K562 (cell line): Measurements from ENCODE around the gene DCAF15. TPM values are rescaled to one million over a fixed set of nuclear protein-coding genes. Genes with fewer than 3 reads are reported as not detected.

ENCODE experiments used
- ATAC-seq: fragments of 200-7000 bp; cut with Tn5 transposase; 3 replicates; pipeline ENCODE4 v1.9.1; 2020; ENCODE audit warnings: moderate library complexity
- BruUV-seq: library from RNA; stranded (reverse); fragments of 400-500 nt; replicated peaks from 2 replicates; lab custom pipeline; 2021; lab: Mats Ljungman, UMichigan
- CTCF ChIA-PET: fragments of 300-600 bp; formaldehyde crosslinking; extraction: SDS; loops from one replicate; lab custom pipeline; 2021; ENCODE audit warnings: low intra/inter-chr PET ratio; lab: Yijun Ruan, JAX
- POLR2A ChIA-PET: fragments of 300-600, 350-650 bp; sonication (Branson Sonifier 250); formaldehyde crosslinking; extraction: SDS; loops from one replicate; lab custom pipeline; 2021; ENCODE audit warnings: antibody characterized with exemption, inconsistent platforms; lab: Yijun Ruan, JAX
- DNase-seq, 4 experiments: peaks; one replicate each; pipeline versions ENCODE4 v3.0.0 to v3.0.0-alpha.2; 2011 to 2018; ENCODE audit warnings: low spot score in 3 of 4, mixed read lengths in 3 of 4; ENCODE audit errors: extremely low read depth in 1 of 4
- FAIRE-seq: peaks from 2 replicates; lab custom pipeline; 2011; peaks lifted over from hg19 to GRCh38; lab: Jason Lieb, UNC
- H2AFZ ChIP-seq: 2 replicates; pipeline ENCODE4 v1.6.0; 2011; ENCODE audit warnings: low read depth, low read length, control low read depth, inconsistent platforms
- H3K27ac ChIP-seq: fragments of 200-600 bp; 3 replicates; pipeline ENCODE4 v1.8.0; 2011; ENCODE audit warnings: low read depth, mild to moderate bottlenecking, control low read depth, inconsistent platforms, low read length, moderate library complexity, mixed read lengths; ENCODE audit errors: extremely low read depth
- H3K27me3 ChIP-seq, 2 experiments: fragments of 300-600 bp in 1 of 2; 2 replicates in 1 of 2; 3 replicates in 1 of 2; pipeline versions ENCODE4 v1.6.0 to v1.8.0; 2011; ENCODE audit warnings: inconsistent platforms in 2 of 2, low read length in 2 of 2, mild to moderate bottlenecking in 1 of 2, mixed read lengths in 1 of 2, moderate library complexity in 1 of 2; ENCODE audit not compliant: control insufficient read depth in 2 of 2, insufficient read depth in 2 of 2
- H3K36me3 ChIP-seq: fragments of 300-600 bp; 3 replicates; pipeline ENCODE4 v1.8.0; 2011; ENCODE audit warnings: mild to moderate bottlenecking, low read length, inconsistent platforms; ENCODE audit not compliant: control insufficient read depth, insufficient read depth
- H3K4me1 ChIP-seq, 2 experiments: fragments of 200-600 bp in 1 of 2; replicated peaks in 1 of 2; 2 replicates in 1 of 2; 3 replicates in 1 of 2; pipeline versions ENCODE4 v1.5.1 to v1.8.0; 2011; ENCODE audit warnings: inconsistent platforms in 2 of 2, low read length in 2 of 2, mild to moderate bottlenecking in 1 of 2, mixed read lengths in 1 of 2, moderate library complexity in 1 of 2; ENCODE audit not compliant: control insufficient read depth in 2 of 2, insufficient read depth in 2 of 2
- H3K4me2 ChIP-seq: 2 replicates; pipeline ENCODE4 v1.6.1; 2011; ENCODE audit warnings: low read length, control low read depth, inconsistent platforms, mixed read lengths; ENCODE audit not compliant: insufficient read depth
- H3K4me3 ChIP-seq: fragments of 200-600 bp; sonication (generic), shearing (Covaris generic); 2 replicates; pipeline ENCODE4 v1.5.1; 2016; ENCODE audit warnings: control low read depth, inconsistent platforms
- H3K79me2 ChIP-seq: fragments of 200-600 bp; 3 replicates; pipeline ENCODE4 v1.8.0; 2011; ENCODE audit warnings: low read length, inconsistent platforms; ENCODE audit not compliant: control insufficient read depth, insufficient read depth
- H3K9ac ChIP-seq, 2 experiments: 2 replicates each; pipeline versions ENCODE4 v1.6.0 to v1.6.1; 2011; ENCODE audit warnings: low read depth in 2 of 2, low read length in 2 of 2, control low read depth in 1 of 2, inconsistent platforms in 1 of 2, mild to moderate bottlenecking in 1 of 2, mixed read lengths in 1 of 2; ENCODE audit not compliant: insufficient read depth in 1 of 2
- H3K9me1 ChIP-seq: one replicate; pipeline ENCODE4 v1.6.0; 2011; ENCODE audit warnings: inconsistent platforms, mild to moderate bottlenecking, low read length, moderate library complexity; ENCODE audit not compliant: control insufficient read depth, insufficient read depth
- H3K9me3 ChIP-seq: replicated peaks from 2 replicates; pipeline ENCODE4 v1.5.1; 2011; ENCODE audit warnings: low read depth, low read length, inconsistent platforms; ENCODE audit not compliant: control insufficient read depth, insufficient read depth
- H4K20me1 ChIP-seq: replicated peaks from 2 replicates; pipeline ENCODE4 v1.6.1; 2011; ENCODE audit warnings: low read length, inconsistent platforms, mixed read lengths; ENCODE audit not compliant: control insufficient read depth, insufficient read depth
- CCNT2 ChIP-seq: IDR thresholded peaks from 2 replicates; pipeline ENCODE4 v1.6.1; 2011; ENCODE audit warnings: borderline replicate concordance, low read depth, mild to moderate bottlenecking, moderate library complexity, mixed read lengths, low read length; ENCODE audit not compliant: insufficient read length; ENCODE audit errors: extremely low read depth
- EZH2 ChIP-seq: IDR thresholded peaks from 2 replicates; pipeline ENCODE4 v1.6.1; 2012; ENCODE audit warnings: low read depth, mild to moderate bottlenecking, inconsistent platforms, low read length, borderline replicate concordance
- HIVEP1 ChIP-seq: fragments of 250-450 bp; sonication (Bioruptor Pico); IDR thresholded peaks from 2 replicates; pipeline ENCODE4 v1.4.0; 2020; ENCODE audit warnings: mild to moderate bottlenecking
- KAT8 ChIP-seq: fragments of 450-650 bp; IDR thresholded peaks from 2 replicates; pipeline ENCODE4 v1.6.1; 2016; ENCODE audit warnings: low read depth, mild to moderate bottlenecking
- MAX ChIP-seq: sonication (generic); formaldehyde crosslinking; IDR thresholded peaks from 2 replicates; pipeline ENCODE4 v1.9.0; 2022; ENCODE audit warnings: mild to moderate bottlenecking, missing genetic modification reagents
- MTA1 ChIP-seq: fragments of 450-650 bp; IDR thresholded peaks from 2 replicates; pipeline ENCODE4 v1.6.1; 2017; ENCODE audit warnings: borderline replicate concordance
- SAP30 ChIP-seq: fragments of 200-600 bp; sonication (generic); IDR thresholded peaks from 2 replicates; pipeline ENCODE4 v1.6.1; 2012; ENCODE audit warnings: borderline replicate concordance, low read depth, mild to moderate bottlenecking, moderate library complexity, low read length, control low read depth, inconsistent platforms; ENCODE audit not compliant: insufficient read depth, poor library complexity, severe bottlenecking
- SPI1 ChIP-seq: IDR thresholded peaks from 2 replicates; pipeline ENCODE4 v1.6.1; 2011; ENCODE audit warnings: low read depth, low read length, control low read depth, borderline replicate concordance
- SRSF3 ChIP-seq: fragments of 200-400 bp; formaldehyde crosslinking; IDR thresholded peaks from 2 replicates; pipeline ENCODE4 v1.6.1; 2016; ENCODE audit warnings: mild to moderate bottlenecking, low read length, moderate library complexity; ENCODE audit not compliant: insufficient read depth
- XRCC5 ChIP-seq: fragments of 200-400 bp; formaldehyde crosslinking; IDR thresholded peaks from 2 replicates; pipeline ENCODE4 v1.6.1; 2017; ENCODE audit warnings: low read depth, mild to moderate bottlenecking, low read length
- ZBTB34 ChIP-seq: fragments of 250-450 bp; sonication (Bioruptor Pico); IDR thresholded peaks from 2 replicates; pipeline ENCODE4 v1.8.0; 2021; ENCODE audit warnings: mild to moderate bottlenecking, moderate library complexity
- ZNF197 ChIP-seq: fragments of 200-800 bp; sonication (Bioruptor generic); IDR thresholded peaks from 2 replicates; pipeline ENCODE4 v1.6.1; 2016; ENCODE audit warnings: low read depth, missing genetic modification characterization, missing compliant biosample characterization
- ZNF217 ChIP-seq: sonication (generic); formaldehyde crosslinking; IDR thresholded peaks from 2 replicates; pipeline ENCODE4 v1.8.0; 2022; ENCODE audit warnings: mild to moderate bottlenecking, missing genetic modification reagents
- ZNF263 ChIP-seq: sonication (generic); formaldehyde crosslinking; IDR thresholded peaks from 2 replicates; pipeline ENCODE4 v1.8.0; 2022; ENCODE audit warnings: mild to moderate bottlenecking, missing genetic modification reagents, borderline replicate concordance
- ZNF699 ChIP-seq: fragments of 250-450 bp; sonication (Bioruptor Pico); IDR thresholded peaks from 2 replicates; pipeline ENCODE4 v1.8.0; 2021; ENCODE audit warnings: mild to moderate bottlenecking, moderate library complexity; ENCODE audit not compliant: insufficient replicate concordance
- WGBS: fragments of 100-300 bp; shearing (Covaris generic); methylation state at CpG from one replicate; pipeline ENCODE4 v1.1.6; 2016; ENCODE audit warnings: low coverage, mixed read lengths; ENCODE audit not compliant: insufficient coverage; ENCODE audit errors: missing lambda C conversion rate; 5-methylcytosine and 5-hydroxymethylcytosine counted together
- in situ Hi-C: fragments of 300-500 bp; cut with MboI; formaldehyde crosslinking; loops from 4 replicates; pipeline ENCODE4 v1.15.0; 2018; ENCODE audit warnings: inconsistent platforms, mixed read lengths
- intact Hi-C: fragments of 100-400 bp; cut with micrococcal nuclease; formaldehyde crosslinking; loops from 2 replicates; pipeline ENCODE4 v1.14.2; 2022
- polyA plus RNA-seq, 8 experiments: library from polyadenylated mRNA; depleted of rRNA in 4 of 8; stranded (reverse) in 5 of 8; unstranded in 3 of 8; fragments of >200 nt; fragmentation: Nextera tagmentation in 2 of 8; fragmentation: Illumina TruSeq in 1 of 8; extraction: Ambion mirVana in 2 of 8; extraction: Trizol in 1 of 8; gene quantifications; 2 replicates each; pipeline versions ENCODE4 v1.2.1 to v1.2.3, GENCODE V29; 2011 to 2014; ENCODE audit warnings: inconsistent platforms in 1 of 8, missing spikeins in 1 of 8
- total RNA-seq, 7 experiments: library from RNA; depleted of rRNA in 6 of 7; stranded (reverse); fragments of >200 nt in 6 of 7; fragmentation: Illumina TruSeq in 2 of 7; extraction: Trizol in 2 of 7; gene quantifications; 2 replicates each; pipeline versions ENCODE4 v1.2.1 to v1.2.3, GENCODE V29; 2011 to 2021; ENCODE audit warnings: low replicate concordance in 1 of 7

Gene DCAF15
- total and polyA plus RNA-seq, 9 of the 15 experiments (the other 6 are each of a cell fraction or from before 2014, with no cell fraction given) = 0.17 to 68.5 (median 27.7) TPM

GRCh38 chr19:13906521-13906904 is 45.8 kb upstream of the DCAF15 start (continued):
- TF ChIP-seq MAX (CRISPR knock-in tag) = no peak
- TF ChIP-seq ZNF217 (CRISPR knock-in tag) = 0 out of 2 replicates have a peak, but pooled peaks have one; percentile 43
- no peak for TF ChIP-seq EZH2
- TF ChIP-seq SAP30 = peak; percentile 25
- TF ChIP-seq ZNF263 (CRISPR knock-in tag) = no peak
- TF ChIP-seq HIVEP1 (CRISPR knock-in tag) = no peak
- no peak for TF ChIP-seq ZNF197

GRCh38 chr19:13906910-13907309 is 45.4 kb upstream of the DCAF15 start:
- intact Hi-C loops = no loop called here
- 63% methylated on average over 5 of the region's 5 CpGs for WGBS
- TF ChIP-seq ZNF699 (CRISPR knock-in tag) (no peak), SRSF3 (no peak), XRCC5 (no peak), CCNT2 (no peak), KAT8 (no peak), SPI1 (no peak), MTA1 (no peak), HIVEP1 (CRISPR knock-in tag) (no peak), ZBTB34 (no peak)

More at GRCh38 chr19:13906910-13907309, 45.4 kb upstream of the DCAF15 start:
- TSS peak; percentile 76 for BruUV-seq
- in situ Hi-C loops = no loop called here
- CTCF ChIA-PET = no interaction called here
- ATAC-seq (no peak), FAIRE-seq (peak; percentile 75), DNase-seq (no peak)
- Histone ChIP-seq H3K4me1 (peaks cover 10 to 21% of the 10 kb centered on the region in 2 experiments), H3K4me3 (peak overlapping the region; percentile 67), H2AFZ (peak overlapping the region; percentile 98), H3K9me3 (no peaks in the 10 kb centered on the region), H3K27me3 (no peaks in the 10 kb centered on the region), H3K4me2 (peak overlapping the region; percentile 75), H3K9me1 (no peaks in the 10 kb centered on the region), H3K79me2 (peaks cover 22% of the 10 kb centered on the region), H3K36me3 (peaks cover 13% of the 10 kb centered on the region; the same call in 2 of the 3 replicates), H3K9ac (peak overlapping the region; percentile 79 to 94), H3K27ac (peak overlapping the region; percentile 76; the same call in 2 of the 3 replicates), H4K20me1 (no peaks in the 10 kb centered on the region)
- POLR2A ChIA-PET = interaction anchor here (0.7 to 1.4 kb wide), 3 partner anchors 14 to 155 kb away, joined by 3 to 5 read pairs (median 4); partner anchors contain the start of gene PALM3
